Endothelial cell (in vitro differentiated cells): ENCODE measurements around the gene HSPB9. TPM values are rescaled to one million over a fixed set of nuclear protein-coding genes. Genes with fewer than 3 reads are reported as not detected.

ENCODE experiments used
- DNase-seq: peaks from one replicate; pipeline ENCODE4 v3.0.0; 2021; ENCODE audit warnings: low spot score
- H3K27ac Mint-ChIP-seq: one replicate; pipeline ENCODE4 v1.8.0; 2021; ENCODE audit warnings: mixed read lengths, inconsistent platforms; ENCODE audit not compliant: unreplicated experiment
- H3K27me3 Mint-ChIP-seq: one replicate; pipeline ENCODE4 v1.8.0; 2021; ENCODE audit warnings: mild to moderate bottlenecking, moderate library complexity, mixed read lengths, inconsistent platforms; ENCODE audit not compliant: unreplicated experiment
- H3K36me3 Mint-ChIP-seq: one replicate; pipeline ENCODE4 v1.8.0; 2021; ENCODE audit warnings: mild to moderate bottlenecking, low read depth, mixed read lengths, inconsistent platforms; ENCODE audit not compliant: unreplicated experiment
- H3K4me1 Mint-ChIP-seq: one replicate; pipeline ENCODE4 v1.8.0; 2021; ENCODE audit warnings: mild to moderate bottlenecking, mixed read lengths, inconsistent platforms; ENCODE audit not compliant: unreplicated experiment
- H3K4me3 Mint-ChIP-seq: one replicate; pipeline ENCODE4 v1.8.0; 2021; ENCODE audit warnings: mild to moderate bottlenecking, mixed read lengths, inconsistent platforms; ENCODE audit not compliant: unreplicated experiment
- H3K9me3 Mint-ChIP-seq: one replicate; pipeline ENCODE4 v1.8.0; 2021; ENCODE audit warnings: mixed read lengths, inconsistent platforms; ENCODE audit not compliant: unreplicated experiment
- CTCF ChIP-seq: fragments of 200-600 bp; sonication (generic); IDR thresholded peaks from one replicate; pipeline ENCODE4 v1.5.0; 2021; ENCODE audit warnings: antibody characterized with exemption; ENCODE audit not compliant: unreplicated experiment
- total RNA-seq: library from RNA; stranded (reverse); fragmentation: NEBNext Ultra II Directional; extraction: Animal tissue kit (Norgen Biotek cat#: 25700); gene quantifications from one replicate; pipeline ENCODE4 v1.2.1, GENCODE V29; 2021; ENCODE audit not compliant: unreplicated experiment

The HSPB9 gene
- total RNA-seq, 1 donor from 2014 or later, result not detected

- TF ChIP-seq CTCF, result peak; percentile 73
- H3K36me3 Mint-ChIP-seq, result peaks cover 7% of the 10 kb centered on the region
- H3K9me3 Mint-ChIP-seq, result no peaks in the 10 kb centered on the region
- peak; percentile 81 for DNase-seq
- peaks cover 11% of the 10 kb centered on the region for H3K4me1 Mint-ChIP-seq
- peaks cover 15% of the 10 kb centered on the region for H3K27me3 Mint-ChIP-seq
- H3K27ac Mint-ChIP-seq, result no peak overlapping the region
- peak overlapping the region; percentile 77 for H3K4me3 Mint-ChIP-seq
These were observed 5.8 kb upstream of the HSPB9 start for GRCh38 chr17:42116705-42117396.

- H3K27ac Mint-ChIP-seq, result no peak overlapping the region
- peaks cover 13% of the 10 kb centered on the region for H3K4me1 Mint-ChIP-seq
- peaks cover 17% of the 10 kb centered on the region for H3K27me3 Mint-ChIP-seq
- peaks cover 7% of the 10 kb centered on the region for H3K36me3 Mint-ChIP-seq
- TF ChIP-seq CTCF, result no peak
- H3K9me3 Mint-ChIP-seq, result no peaks in the 10 kb centered on the region
- DNase-seq, result no peak
- H3K4me3 Mint-ChIP-seq, result no peak overlapping the region
These were observed 5.0 kb upstream of the HSPB9 start for GRCh38 chr17:42117397-42118125.

- H3K4me1 Mint-ChIP-seq, result peaks cover 13% of the 10 kb centered on the region
- peaks cover 17% of the 10 kb centered on the region for H3K27me3 Mint-ChIP-seq
- H3K4me3 Mint-ChIP-seq, result no peak overlapping the region
- H3K27ac Mint-ChIP-seq, result no peak overlapping the region
- peaks cover 7% of the 10 kb centered on the region for H3K36me3 Mint-ChIP-seq
- TF ChIP-seq CTCF, result no peak
- DNase-seq, result no peak
- H3K9me3 Mint-ChIP-seq, result no peaks in the 10 kb centered on the region
These were observed 4.5 kb upstream of the HSPB9 start for GRCh38 chr17:42118126-42118510.

- Mint-ChIP-seq H3K9me3 (no peaks in the 10 kb centered on the region), H3K27me3 (peaks cover 17% of the 10 kb centered on the region), H3K4me3 (no peak overlapping the region), H3K27ac (no peak overlapping the region), H3K36me3 (peaks cover 7% of the 10 kb centered on the region), H3K4me1 (peaks cover 13% of the 10 kb centered on the region)
- DNase-seq, result peak; percentile 59
- peak; percentile 38 for TF ChIP-seq CTCF
These were observed 4.1 kb upstream of the HSPB9 start for GRCh38 chr17:42118545-42118944.

GRCh38 chr17:42119301-42119700, 3.3 kb upstream of the HSPB9 start:
- Mint-ChIP-seq H3K4me1 (peaks cover 13% of the 10 kb centered on the region), H3K4me3 (no peak overlapping the region), H3K27ac (no peak overlapping the region)

More at GRCh38 chr17:42119301-42119700, 3.3 kb upstream of the HSPB9 start:
- no peaks in the 10 kb centered on the region for H3K9me3 Mint-ChIP-seq
- TF ChIP-seq CTCF, result no peak
- peaks cover 7% of the 10 kb centered on the region for H3K36me3 Mint-ChIP-seq
- H3K27me3 Mint-ChIP-seq, result peaks cover 16% of the 10 kb centered on the region
- no peak for DNase-seq
